ENCODE results near the gene SEMA3B.
"Not testable (repeated sequence)": the region's sequence is repeated elsewhere in the genome, so short reads cannot be mapped to it uniquely, and the experiment has no call there.

SEMA3B gene

GRCh38 chr3:50268703-50269451 is at the start of gene SEMA3B:
TSS of gene SEMA3B (plus strand) at chr3:50269147. CDS start at chr3:50269241, 94 bp downstream.
- H3K4me3 ChIP-seq (ENCODE audit: low read length) = no peak within 1 kb of the TSS
- no peak within 1 kb of the TSS for H3K9ac ChIP-seq (ENCODE audit: low read length)
- H3K4me1 ChIP-seq (ENCODE audit: control insufficient read depth, low read depth, low read length) = peaks cover 33% of the 10 kb centered on the region
- H3K36me3 ChIP-seq (ENCODE audit: control insufficient read depth, low read depth, low read length) = no peaks in the 10 kb centered on the region
- no peak within 1 kb of the TSS for H3K27ac ChIP-seq (ENCODE audit: low read length)
- peaks cover 11% of the 10 kb centered on the region for H3K27me3 ChIP-seq (ENCODE audit: control insufficient read depth, insufficient read depth, low read length)
- H3K9me3 ChIP-seq (ENCODE audit: control insufficient read depth, low read depth, low read length) = no peaks in the 10 kb centered on the region

DNA sequence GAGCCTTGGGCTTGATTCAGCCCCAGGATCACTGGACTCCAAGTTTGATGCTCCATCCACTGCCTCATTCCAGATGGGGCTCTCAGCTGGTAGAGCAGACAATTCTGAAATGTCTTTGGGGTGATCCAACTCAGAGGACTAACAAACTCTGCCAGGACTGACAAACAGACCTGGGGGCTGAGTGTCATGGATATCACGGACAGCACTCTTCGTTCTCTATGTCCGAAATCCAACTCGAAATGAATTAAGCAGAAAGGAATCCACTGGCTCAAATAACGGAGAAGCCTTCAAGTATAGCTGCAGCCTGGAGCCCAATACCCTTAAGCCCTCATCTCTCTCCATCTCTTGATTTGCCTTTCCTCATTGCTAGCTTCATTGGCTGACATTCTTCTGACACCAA is 49.7 kb upstream of the SEMA3B start:
- Histone ChIP-seq H3K36me3 (ENCODE audit: control insufficient read depth, low read depth, low read length) (no peaks in the 10 kb centered on the region), H3K4me1 (ENCODE audit: control insufficient read depth, low read depth, low read length) (no peaks in the 10 kb centered on the region), H3K4me3 (ENCODE audit: low read length) (no peak overlapping the region), H3K9me3 (ENCODE audit: control insufficient read depth, low read depth, low read length) (no peaks in the 10 kb centered on the region), H3K27me3 (ENCODE audit: control insufficient read depth, insufficient read depth, low read length) (no peaks in the 10 kb centered on the region), H3K9ac (ENCODE audit: low read length) (no peak overlapping the region), H3K27ac (ENCODE audit: low read length) (no peak overlapping the region)

GRCh38 chr3:50220109-50220508 is 48.8 kb upstream of the SEMA3B start:
- Histone ChIP-seq H3K4me1 (ENCODE audit: control insufficient read depth, low read depth, low read length) (no peaks in the 10 kb centered on the region), H3K27me3 (ENCODE audit: control insufficient read depth, insufficient read depth, low read length) (no peaks in the 10 kb centered on the region)

DNA sequence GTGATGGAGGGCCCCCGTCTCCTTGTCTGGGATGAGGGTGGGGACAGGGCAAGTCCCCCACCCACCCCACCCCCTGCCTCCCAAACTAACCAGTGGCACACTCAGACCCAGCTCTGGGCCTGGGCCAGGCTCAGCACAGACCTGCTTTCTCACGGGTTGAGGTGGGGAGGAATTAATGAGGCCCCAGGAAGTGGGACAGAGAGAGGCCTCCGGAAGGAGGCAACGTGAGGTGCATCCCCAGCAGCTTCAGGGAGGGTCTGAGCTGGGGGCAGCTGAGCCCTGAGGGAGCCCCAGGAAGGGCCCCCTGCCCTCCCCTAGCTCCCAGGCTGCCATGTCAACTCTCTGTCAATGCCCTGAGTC is 47.9 kb upstream of the SEMA3B start:
- Histone ChIP-seq H3K36me3 (ENCODE audit: control insufficient read depth, low read depth, low read length) (no peaks in the 10 kb centered on the region), H3K4me3 (ENCODE audit: low read length) (no peak overlapping the region), H3K9me3 (ENCODE audit: control insufficient read depth, low read depth, low read length) (no peaks in the 10 kb centered on the region), H3K27me3 (ENCODE audit: control insufficient read depth, insufficient read depth, low read length) (no peaks in the 10 kb centered on the region), H3K27ac (ENCODE audit: low read length) (no peak overlapping the region), H3K9ac (ENCODE audit: low read length) (no peak overlapping the region), H3K4me1 (ENCODE audit: control insufficient read depth, low read depth, low read length) (no peaks in the 10 kb centered on the region)

More at GRCh38 chr3:50220109-50220508, 48.8 kb upstream of the SEMA3B start:
- H3K36me3 ChIP-seq (ENCODE audit: control insufficient read depth, low read depth, low read length) = no peaks in the 10 kb centered on the region
- H3K27ac ChIP-seq (ENCODE audit: low read length) = no peak overlapping the region
- H3K4me3 ChIP-seq (ENCODE audit: low read length) = no peak overlapping the region
- no peak overlapping the region for H3K9ac ChIP-seq (ENCODE audit: low read length)
- no peaks in the 10 kb centered on the region for H3K9me3 ChIP-seq (ENCODE audit: control insufficient read depth, low read depth, low read length)

GRCh38 chr3:50221411-50222168 is 47.4 kb upstream of the SEMA3B start:
- no peak overlapping the region for H3K27ac ChIP-seq (ENCODE audit: low read length)
- H3K4me1 ChIP-seq (ENCODE audit: control insufficient read depth, low read depth, low read length) = no peaks in the 10 kb centered on the region
- H3K9ac ChIP-seq (ENCODE audit: low read length) = no peak overlapping the region

DNA sequence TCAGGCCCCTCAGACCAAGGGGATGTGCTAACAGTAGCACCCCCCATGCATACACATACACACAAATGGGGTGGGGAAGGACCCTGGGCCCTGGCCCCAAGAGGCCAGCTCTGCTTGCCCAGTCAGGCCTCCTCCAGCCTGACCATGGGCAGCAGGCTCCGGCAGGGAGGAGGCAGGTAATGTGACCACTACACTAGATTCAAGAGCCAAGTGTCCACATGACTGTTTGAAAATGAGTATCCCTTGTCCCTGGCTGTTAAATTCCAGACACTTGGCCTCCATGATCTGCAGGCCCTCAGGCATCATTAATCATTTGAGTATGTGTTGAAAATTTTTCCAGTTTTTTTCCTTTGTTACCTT is 46.8 kb upstream of the SEMA3B start:
- no peak overlapping the region for H3K9ac ChIP-seq (ENCODE audit: low read length)
- H3K4me1 ChIP-seq (ENCODE audit: control insufficient read depth, low read depth, low read length) = no peaks in the 10 kb centered on the region
- H3K36me3 ChIP-seq (ENCODE audit: control insufficient read depth, low read depth, low read length) = no peaks in the 10 kb centered on the region
- H3K4me3 ChIP-seq (ENCODE audit: low read length) = no peak overlapping the region
- H3K27me3 ChIP-seq (ENCODE audit: control insufficient read depth, insufficient read depth, low read length) = peaks cover 8% of the 10 kb centered on the region
- H3K9me3 ChIP-seq (ENCODE audit: control insufficient read depth, low read depth, low read length) = no peaks in the 10 kb centered on the region
- H3K27ac ChIP-seq (ENCODE audit: low read length) = no peak overlapping the region

More at GRCh38 chr3:50221411-50222168, 47.4 kb upstream of the SEMA3B start:
- H3K36me3 ChIP-seq (ENCODE audit: control insufficient read depth, low read depth, low read length) = no peaks in the 10 kb centered on the region
- H3K4me3 ChIP-seq (ENCODE audit: low read length) = no peak overlapping the region
- H3K9me3 ChIP-seq (ENCODE audit: control insufficient read depth, low read depth, low read length) = no peaks in the 10 kb centered on the region
- peaks cover 3% of the 10 kb centered on the region for H3K27me3 ChIP-seq (ENCODE audit: control insufficient read depth, insufficient read depth, low read length)

- Histone ChIP-seq H3K9me3 (ENCODE audit: control insufficient read depth, low read depth, low read length) (no peaks in the 10 kb centered on the region), H3K4me3 (ENCODE audit: low read length) (no peak overlapping the region), H3K9ac (ENCODE audit: low read length) (no peak overlapping the region), H3K4me1 (ENCODE audit: control insufficient read depth, low read depth, low read length) (peaks cover 7% of the 10 kb centered on the region), H3K36me3 (ENCODE audit: control insufficient read depth, low read depth, low read length) (no peaks in the 10 kb centered on the region), H3K27ac (ENCODE audit: low read length) (no peak overlapping the region), H3K27me3 (ENCODE audit: control insufficient read depth, insufficient read depth, low read length) (peaks cover 8% of the 10 kb centered on the region)
These were observed 44.3 kb upstream of the SEMA3B start for GRCh38 chr3:50224639-50225038.

- no peak overlapping the region for H3K27ac ChIP-seq (ENCODE audit: low read length)
- peaks cover 7% of the 10 kb centered on the region for H3K4me1 ChIP-seq (ENCODE audit: control insufficient read depth, low read depth, low read length)
- no peaks in the 10 kb centered on the region for H3K9me3 ChIP-seq (ENCODE audit: control insufficient read depth, low read depth, low read length)
These were observed 42.0 kb upstream of the SEMA3B start for GRCh38 chr3:50226888-50227389.

GRCh38 chr3:50227390-50228183 is 41.4 kb upstream of the SEMA3B start:
- H3K27ac ChIP-seq (ENCODE audit: low read length) = peak overlapping the region; percentile 93
- H3K9ac ChIP-seq (ENCODE audit: low read length) = peak overlapping the region; percentile 93
- no peaks in the 10 kb centered on the region for H3K9me3 ChIP-seq (ENCODE audit: control insufficient read depth, low read depth, low read length)
- peaks cover 7% of the 10 kb centered on the region for H3K4me1 ChIP-seq (ENCODE audit: control insufficient read depth, low read depth, low read length)
- no peaks in the 10 kb centered on the region for H3K36me3 ChIP-seq (ENCODE audit: control insufficient read depth, low read depth, low read length)
- H3K27me3 ChIP-seq (ENCODE audit: control insufficient read depth, insufficient read depth, low read length) = peaks cover 8% of the 10 kb centered on the region
- H3K4me3 ChIP-seq (ENCODE audit: low read length) = peak overlapping the region; percentile 90

More at GRCh38 chr3:50226888-50227389, 42.0 kb upstream of the SEMA3B start:
- Histone ChIP-seq H3K36me3 (ENCODE audit: control insufficient read depth, low read depth, low read length) (no peaks in the 10 kb centered on the region), H3K27me3 (ENCODE audit: control insufficient read depth, insufficient read depth, low read length) (peaks cover 8% of the 10 kb centered on the region), H3K9ac (ENCODE audit: low read length) (no peak overlapping the region), H3K4me3 (ENCODE audit: low read length) (peak overlapping the region; percentile 90)

- H3K27ac ChIP-seq (ENCODE audit: low read length); H3K9me3 ChIP-seq (ENCODE audit: control insufficient read depth, low read depth, low read length); H3K27me3 ChIP-seq (ENCODE audit: control insufficient read depth, insufficient read depth, low read length); H3K36me3 ChIP-seq (ENCODE audit: control insufficient read depth, low read depth, low read length); H3K4me1 ChIP-seq (ENCODE audit: control insufficient read depth, low read depth, low read length): not testable (repeated sequence)
- peak overlapping the region; percentile 93 for H3K9ac ChIP-seq (ENCODE audit: low read length)
- H3K4me3 ChIP-seq (ENCODE audit: low read length) = peak overlapping the region; percentile 90
These were observed 40.7 kb upstream of the SEMA3B start for GRCh38 chr3:50228184-50228763.

DNA sequence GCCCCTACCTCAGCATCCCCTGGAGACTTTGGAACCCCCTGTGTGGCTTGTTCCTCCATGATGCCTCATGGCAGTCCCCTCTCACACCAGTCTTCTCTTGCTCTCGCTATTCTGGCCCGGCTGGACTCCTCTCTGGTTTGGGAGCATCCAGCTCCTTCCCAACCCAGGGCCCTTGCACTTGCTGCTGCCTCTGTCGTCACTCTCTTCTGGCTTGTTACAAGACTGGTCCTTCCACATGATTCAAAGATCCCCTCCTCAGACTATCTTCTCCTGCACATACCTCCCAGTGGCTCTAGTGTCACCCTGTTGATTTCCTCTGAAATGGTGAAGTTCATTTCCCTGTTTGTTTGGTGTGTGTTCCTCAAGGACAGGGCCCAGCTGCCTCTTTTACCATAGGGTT is 39.5 kb upstream of the SEMA3B start:
- Histone ChIP-seq H3K27ac (ENCODE audit: low read length) (no peak overlapping the region), H3K4me3 (ENCODE audit: low read length) (no peak overlapping the region), H3K4me1 (ENCODE audit: control insufficient read depth, low read depth, low read length) (peaks cover 7% of the 10 kb centered on the region), H3K27me3 (ENCODE audit: control insufficient read depth, insufficient read depth, low read length) (peaks cover 8% of the 10 kb centered on the region), H3K9me3 (ENCODE audit: control insufficient read depth, low read depth, low read length) (no peaks in the 10 kb centered on the region), H3K9ac (ENCODE audit: low read length) (no peak overlapping the region), H3K36me3 (ENCODE audit: control insufficient read depth, low read depth, low read length) (no peaks in the 10 kb centered on the region)

All from iPS-18a (cell line).